Measurements from ENCODE around the gene CHRNE. TPM values are rescaled to one million over a fixed set of nuclear protein-coding genes. Genes with fewer than 3 reads are reported as not detected.

Gene CHRNE
- polyA plus RNA-seq, 1 donor (not counting 4 experiments of a cell fraction or from before 2014, with no cell fraction given) = 0.04 TPM

GRCh38 chr17:4854111-4854681 is 48.7 kb downstream of the CHRNE start:
- H3K27me3 ChIP-seq (ENCODE audit: control insufficient read depth, extremely low read depth, insufficient read depth, low read length) = no peaks in the 10 kb centered on the region
- no peak overlapping the region for H2AFZ ChIP-seq (ENCODE audit: control insufficient read depth, low read length)
- peak overlapping the region in 2 of 3 experiments; percentile 2 to 47 for H3K4me3 ChIP-seq (ENCODE audit: control insufficient read depth in 2 of 3, extremely low read depth in 1 of 3, insufficient read depth in 2 of 3, low read depth in 1 of 3, low read length in 3 of 3)
- peak; percentile 99 for FAIRE-seq
- peaks cover 2% of the 10 kb centered on the region for H3K9me1 ChIP-seq (ENCODE audit: control insufficient read depth, extremely low read depth, insufficient read depth, low read length)
- H3K9ac ChIP-seq (ENCODE audit: control insufficient read depth, extremely low read depth, insufficient read depth, low read length) = peak overlapping the region; percentile 76
- no peaks in the 10 kb centered on the region for H3K9me3 ChIP-seq (ENCODE audit: control insufficient read depth, low read depth, low read length)
- H4K20me1 ChIP-seq (ENCODE audit: control insufficient read depth, extremely low read depth, insufficient read depth, low read length) = no peaks in the 10 kb centered on the region
- dilution Hi-C loops (cut with MboI; ENCODE audit: extremely low pct_ligation_motif_present, low sequenced_read_pairs) = no loop called here
- H3K27ac ChIP-seq (ENCODE audit: control insufficient read depth, insufficient read depth, low read length) = peak overlapping the region; percentile 96
- peak overlapping the region; percentile 60 for H3K4me2 ChIP-seq (ENCODE audit: control insufficient read depth, extremely low read depth, insufficient read depth, low read depth, low read length)
- H3K79me2 ChIP-seq (ENCODE audit: control insufficient read depth, insufficient read depth, low read length) = peaks cover 44% of the 10 kb centered on the region
- DNase-seq (ENCODE audit: low read depth, low spot score) = peak; percentile 98
- peaks cover 84% of the 10 kb centered on the region for H3K4me1 ChIP-seq (ENCODE audit: control insufficient read depth, extremely low read depth, insufficient read depth, low read length)
- TF ChIP-seq CTCF (optimal IDR thresholded peaks at IDR 0.05 in 1 of 3, IDR thresholded peaks at IDR 0.05 in 1 of 3, conservative IDR thresholded peaks at IDR 0.05 in 1 of 3; ENCODE audit: extremely low read depth in 1 of 3, insufficient read depth in 2 of 3, low read length in 3 of 3) (no peak), EZH2 (IDR thresholded peaks at IDR 0.05; ENCODE audit: low read length) (no peak)
- peaks cover 1 to 9% of the 10 kb centered on the region in 2 experiments for H3K36me3 ChIP-seq (ENCODE audit: control insufficient read depth in 2 of 2, extremely low read depth in 1 of 2, insufficient read depth in 2 of 2, low read length in 2 of 2)

DNA sequence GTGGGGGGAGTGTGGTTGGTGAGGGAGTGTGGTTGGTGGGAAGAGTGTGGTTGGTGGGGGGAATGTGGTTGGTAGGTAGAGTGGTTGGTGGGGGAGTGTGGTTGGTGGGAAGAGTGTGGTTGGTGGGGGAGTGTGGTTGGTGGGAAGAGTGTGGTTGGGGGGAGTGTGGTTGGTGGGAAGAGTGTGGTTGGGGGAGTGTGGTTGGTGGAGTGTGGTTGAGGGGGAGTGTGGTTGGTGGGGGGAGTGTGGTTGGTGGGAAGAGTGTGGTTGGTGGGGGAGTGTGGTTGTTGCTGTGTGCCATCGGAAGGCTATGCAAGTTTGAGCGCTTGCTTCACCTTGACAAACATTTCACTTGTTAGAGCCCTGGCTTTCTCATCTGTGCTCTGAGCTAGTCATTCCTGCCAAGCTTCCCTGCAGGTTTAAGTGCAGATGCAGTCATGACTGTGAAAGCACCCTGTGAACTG is 49.7 kb downstream of the CHRNE start:
- Histone ChIP-seq H3K4me3 (ENCODE audit: control insufficient read depth in 2 of 3, extremely low read depth in 1 of 3, insufficient read depth in 2 of 3, low read depth in 1 of 3, low read length in 3 of 3) (no peak overlapping the region), H3K36me3 (ENCODE audit: control insufficient read depth in 2 of 2, extremely low read depth in 1 of 2, insufficient read depth in 2 of 2, low read length in 2 of 2) (peaks cover 1 to 9% of the 10 kb centered on the region in 2 experiments), H3K27me3 (ENCODE audit: control insufficient read depth, extremely low read depth, insufficient read depth, low read length) (no peaks in the 10 kb centered on the region), H3K79me2 (ENCODE audit: control insufficient read depth, insufficient read depth, low read length) (peaks cover 43% of the 10 kb centered on the region), H3K4me2 (ENCODE audit: control insufficient read depth, extremely low read depth, insufficient read depth, low read depth, low read length) (peak overlapping the region; percentile 60), H4K20me1 (ENCODE audit: control insufficient read depth, extremely low read depth, insufficient read depth, low read length) (no peaks in the 10 kb centered on the region), H3K4me1 (ENCODE audit: control insufficient read depth, extremely low read depth, insufficient read depth, low read length) (peaks cover 83% of the 10 kb centered on the region), H3K9me1 (ENCODE audit: control insufficient read depth, extremely low read depth, insufficient read depth, low read length) (peaks cover 2% of the 10 kb centered on the region), H3K27ac (ENCODE audit: control insufficient read depth, insufficient read depth, low read length) (peak overlapping the region; percentile 96), H3K9ac (ENCODE audit: control insufficient read depth, extremely low read depth, insufficient read depth, low read length) (peak overlapping the region; percentile 62), H3K9me3 (ENCODE audit: control insufficient read depth, low read depth, low read length) (no peaks in the 10 kb centered on the region), H2AFZ (ENCODE audit: control insufficient read depth, low read length) (no peak overlapping the region)
- dilution Hi-C loops (cut with MboI; ENCODE audit: extremely low pct_ligation_motif_present, low sequenced_read_pairs) = no loop called here
- DNase-seq (ENCODE audit: low read depth, low spot score) = no peak
- FAIRE-seq = peak; percentile 95
- TF ChIP-seq EZH2 (IDR thresholded peaks at IDR 0.05; ENCODE audit: low read length) = no peak
- no peak for TF ChIP-seq CTCF (optimal IDR thresholded peaks at IDR 0.05 in 1 of 3, IDR thresholded peaks at IDR 0.05 in 1 of 3, conservative IDR thresholded peaks at IDR 0.05 in 1 of 3; ENCODE audit: extremely low read depth in 1 of 3, insufficient read depth in 2 of 3, low read length in 3 of 3)

Data from keratinocyte (primary cell).